ENCODE data around the gene TMEM129.

Gene TMEM129

GRCh38 chr4:1765409-1766072 lies 44.4 kb upstream of the TMEM129 start:
- H3K27ac ChIP-seq (ENCODE audit: insufficient read depth, low read depth, low read length, poor library complexity, severe bottlenecking), result no peak overlapping the region
- WGBS, 2 experiments, result 67 to 68% methylated on average over 10 of the region's 10 CpGs
- H3K36me3 ChIP-seq (ENCODE audit: control insufficient read depth, insufficient read depth, low read length), result no peaks in the 10 kb centered on the region
- peaks cover 14% of the 10 kb centered on the region for H3K27me3 ChIP-seq (ENCODE audit: control insufficient read depth, insufficient read depth, low read length, poor library complexity, severe bottlenecking)
- no peaks in the 10 kb centered on the region for H3K9me3 ChIP-seq (ENCODE audit: control insufficient read depth, low read length)
- H3K4me3 ChIP-seq (ENCODE audit: insufficient read depth, low read depth, low read length), result no peak overlapping the region
- H3K4me1 ChIP-seq (ENCODE audit: control insufficient read depth, insufficient read depth, low read length), result peaks cover 53% of the 10 kb centered on the region

DNA sequence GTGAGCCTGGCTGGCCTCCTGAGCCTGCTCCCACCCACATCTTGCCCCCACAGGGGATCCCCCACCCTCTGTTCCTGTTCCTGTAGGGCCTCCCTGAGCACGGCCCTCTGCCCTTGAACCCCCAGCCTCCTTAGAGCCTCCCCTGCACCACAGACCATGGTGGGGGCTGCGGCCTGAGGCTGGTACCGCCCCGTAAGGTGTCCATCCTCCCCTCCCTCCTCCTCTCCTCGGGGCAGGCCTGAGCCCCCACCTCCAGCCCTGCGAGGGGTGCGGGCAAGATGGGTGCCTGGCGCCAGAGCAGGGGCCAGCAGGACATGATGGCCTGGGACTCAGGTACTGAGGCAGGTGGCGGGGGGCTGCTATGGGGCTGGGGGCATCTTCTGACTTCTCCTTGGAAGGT lies 43.5 kb upstream of the TMEM129 start:
- no peak overlapping the region for H3K4me3 ChIP-seq (ENCODE audit: insufficient read depth, low read depth, low read length)
- no peaks in the 10 kb centered on the region for H3K9me3 ChIP-seq (ENCODE audit: control insufficient read depth, low read length)
- 92 to 93% methylated on average over 9 of the region's 9 CpGs for WGBS, 2 experiments
- H3K4me1 ChIP-seq (ENCODE audit: control insufficient read depth, insufficient read depth, low read length), result peaks cover 53% of the 10 kb centered on the region
- H3K36me3 ChIP-seq (ENCODE audit: control insufficient read depth, insufficient read depth, low read length), result no peaks in the 10 kb centered on the region
- H3K27me3 ChIP-seq (ENCODE audit: control insufficient read depth, insufficient read depth, low read length, poor library complexity, severe bottlenecking), result peaks cover 14% of the 10 kb centered on the region
- H3K27ac ChIP-seq (ENCODE audit: insufficient read depth, low read depth, low read length, poor library complexity, severe bottlenecking), result no peak overlapping the region

GRCh38 chr4:1763550-1764080 lies 42.5 kb upstream of the TMEM129 start:
- 69 to 70% methylated on average over 36 of the region's 36 CpGs for WGBS, 2 experiments
- Histone ChIP-seq H3K4me1 (ENCODE audit: control insufficient read depth, insufficient read depth, low read length) (peaks cover 45% of the 10 kb centered on the region), H3K9me3 (ENCODE audit: control insufficient read depth, low read length) (no peaks in the 10 kb centered on the region), H3K27ac (ENCODE audit: insufficient read depth, low read depth, low read length, poor library complexity, severe bottlenecking) (no peak overlapping the region), H3K36me3 (ENCODE audit: control insufficient read depth, insufficient read depth, low read length) (no peaks in the 10 kb centered on the region), H3K4me3 (ENCODE audit: insufficient read depth, low read depth, low read length) (no peak overlapping the region), H3K27me3 (ENCODE audit: control insufficient read depth, insufficient read depth, low read length, poor library complexity, severe bottlenecking) (peaks cover 8% of the 10 kb centered on the region)

DNA sequence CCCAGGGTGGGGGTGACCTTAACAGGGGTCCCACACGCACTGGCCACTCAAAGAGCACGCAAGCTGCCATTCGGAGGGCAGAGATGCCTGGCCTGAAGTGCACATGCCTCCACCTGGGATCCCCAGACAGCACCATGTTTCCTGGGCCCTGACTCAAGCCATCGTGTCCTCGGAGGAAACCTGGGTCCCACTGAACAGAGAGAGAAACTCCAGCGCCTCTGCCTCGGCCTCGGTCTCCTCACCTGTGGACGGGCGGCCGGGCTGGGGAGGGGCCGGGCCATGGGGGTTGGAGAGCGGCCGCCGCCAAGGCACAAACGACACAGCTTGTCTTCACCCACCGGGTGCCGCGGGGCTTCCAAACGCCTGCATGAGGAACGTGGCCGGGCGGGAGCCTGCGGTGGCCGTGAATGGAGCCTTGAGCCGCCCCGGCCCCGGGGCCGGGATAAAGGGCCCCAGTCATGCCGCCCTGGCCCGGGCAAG lies 42.0 kb upstream of the TMEM129 start:
- H3K4me3 ChIP-seq (ENCODE audit: insufficient read depth, low read depth, low read length), result no peak overlapping the region
- no peak overlapping the region for H3K27ac ChIP-seq (ENCODE audit: insufficient read depth, low read depth, low read length, poor library complexity, severe bottlenecking)
- no peaks in the 10 kb centered on the region for H3K36me3 ChIP-seq (ENCODE audit: control insufficient read depth, insufficient read depth, low read length)
- H3K9me3 ChIP-seq (ENCODE audit: control insufficient read depth, low read length), result no peaks in the 10 kb centered on the region
- WGBS, 2 experiments, result 72% methylated on average over 31 of the region's 31 CpGs
- H3K4me1 ChIP-seq (ENCODE audit: control insufficient read depth, insufficient read depth, low read length), result peaks cover 40% of the 10 kb centered on the region
- peaks cover 6% of the 10 kb centered on the region for H3K27me3 ChIP-seq (ENCODE audit: control insufficient read depth, insufficient read depth, low read length, poor library complexity, severe bottlenecking)

DNA sequence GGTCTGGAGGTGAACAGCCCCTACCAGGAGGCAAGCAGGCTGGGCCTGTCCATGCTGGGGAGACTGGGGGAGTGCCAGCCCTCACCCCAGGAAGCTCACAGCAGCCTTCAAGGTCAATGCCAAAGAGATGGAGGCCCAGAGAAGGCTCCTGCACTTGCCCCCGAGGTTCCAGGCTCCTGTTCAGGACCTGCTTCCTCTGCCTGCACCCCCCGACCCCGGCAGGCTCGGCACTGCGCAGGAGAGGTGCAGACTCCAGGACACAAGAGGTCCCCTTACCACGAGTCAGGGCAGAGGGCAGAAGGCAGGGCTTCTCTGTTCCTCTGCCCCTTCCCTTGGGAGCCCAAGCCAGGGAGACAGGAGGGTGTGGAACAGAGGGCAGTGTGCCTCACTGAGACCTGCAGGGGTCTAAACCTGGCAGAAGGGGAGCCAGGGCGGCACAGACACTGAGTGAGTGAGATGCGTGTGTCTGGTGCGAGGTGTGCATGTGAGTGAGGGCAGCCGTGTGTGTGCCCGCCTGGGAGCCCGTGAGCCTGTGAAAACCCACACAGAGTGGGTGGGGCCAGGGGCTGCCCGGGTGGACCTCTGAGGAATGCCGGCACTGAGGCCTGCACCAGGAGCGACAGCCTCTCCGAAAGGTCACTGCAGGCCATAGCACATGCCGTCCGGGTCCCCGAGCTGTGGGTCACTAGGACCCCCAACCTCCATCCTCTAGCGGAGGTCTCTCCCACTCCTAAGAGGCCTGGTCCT lies 41.3 kb upstream of the TMEM129 start:
- no peak overlapping the region for H3K4me3 ChIP-seq (ENCODE audit: insufficient read depth, low read depth, low read length)
- WGBS, 2 experiments, result 90% methylated on average over 20 of the region's 20 CpGs
- H3K4me1 ChIP-seq (ENCODE audit: control insufficient read depth, insufficient read depth, low read length), result peaks cover 37% of the 10 kb centered on the region

GRCh38 chr4:1761130-1761689 lies 40.1 kb upstream of the TMEM129 start:
- Histone ChIP-seq H3K4me1 (ENCODE audit: control insufficient read depth, insufficient read depth, low read length) (peaks cover 36% of the 10 kb centered on the region), H3K27me3 (ENCODE audit: control insufficient read depth, insufficient read depth, low read length, poor library complexity, severe bottlenecking) (peaks cover 6% of the 10 kb centered on the region), H3K4me3 (ENCODE audit: insufficient read depth, low read depth, low read length) (no peak overlapping the region), H3K27ac (ENCODE audit: insufficient read depth, low read depth, low read length, poor library complexity, severe bottlenecking) (no peak overlapping the region), H3K9me3 (ENCODE audit: control insufficient read depth, low read length) (no peaks in the 10 kb centered on the region), H3K36me3 (ENCODE audit: control insufficient read depth, insufficient read depth, low read length) (no peaks in the 10 kb centered on the region)
- 70 to 76% methylated on average over 20 to 24 of the region's 32 CpGs for WGBS, 2 experiments

More for the DNA sequence above, 41.3 kb upstream of the TMEM129 start:
- Histone ChIP-seq H3K9me3 (ENCODE audit: control insufficient read depth, low read length) (no peaks in the 10 kb centered on the region), H3K36me3 (ENCODE audit: control insufficient read depth, insufficient read depth, low read length) (no peaks in the 10 kb centered on the region), H3K27me3 (ENCODE audit: control insufficient read depth, insufficient read depth, low read length, poor library complexity, severe bottlenecking) (peaks cover 6% of the 10 kb centered on the region), H3K27ac (ENCODE audit: insufficient read depth, low read depth, low read length, poor library complexity, severe bottlenecking) (no peak overlapping the region)

DNA sequence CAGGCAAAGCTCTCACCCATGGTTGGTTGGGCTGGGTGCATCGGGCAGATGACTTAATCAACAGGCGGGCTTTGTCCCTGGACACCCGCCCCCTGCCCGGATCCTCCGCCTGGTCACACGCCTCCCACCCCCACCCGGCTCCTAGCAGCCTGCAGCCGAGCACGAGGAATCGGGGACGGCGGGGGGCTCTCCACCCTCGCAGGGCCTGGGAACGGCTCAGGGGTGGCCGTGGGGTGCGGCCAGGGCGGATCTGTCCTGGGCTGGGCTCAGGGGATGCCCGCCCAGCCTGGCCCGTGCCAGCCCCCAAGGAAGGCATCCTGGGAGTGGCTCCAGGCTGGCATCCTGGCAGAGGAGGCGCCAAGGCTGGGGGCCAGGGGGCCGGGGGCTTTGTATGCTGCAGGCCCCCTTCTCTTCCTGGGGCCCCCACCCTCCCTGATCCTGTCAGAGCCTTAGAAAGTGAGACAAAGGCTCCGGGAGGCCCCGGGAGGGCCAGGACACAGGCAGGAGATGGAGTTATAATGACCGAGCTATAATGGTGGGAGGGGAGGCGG lies 39.5 kb upstream of the TMEM129 start:
- no peaks in the 10 kb centered on the region for H3K36me3 ChIP-seq (ENCODE audit: control insufficient read depth, insufficient read depth, low read length)
- peaks cover 30% of the 10 kb centered on the region for H3K4me1 ChIP-seq (ENCODE audit: control insufficient read depth, insufficient read depth, low read length)
- H3K27ac ChIP-seq (ENCODE audit: insufficient read depth, low read depth, low read length, poor library complexity, severe bottlenecking), result no peak overlapping the region
- H3K4me3 ChIP-seq (ENCODE audit: insufficient read depth, low read depth, low read length), result no peak overlapping the region
- no peaks in the 10 kb centered on the region for H3K9me3 ChIP-seq (ENCODE audit: control insufficient read depth, low read length)
- WGBS, 2 experiments, result 41 to 48% methylated on average over 23 to 25 of the region's 25 CpGs
- peaks cover 6% of the 10 kb centered on the region for H3K27me3 ChIP-seq (ENCODE audit: control insufficient read depth, insufficient read depth, low read length, poor library complexity, severe bottlenecking)

DNA sequence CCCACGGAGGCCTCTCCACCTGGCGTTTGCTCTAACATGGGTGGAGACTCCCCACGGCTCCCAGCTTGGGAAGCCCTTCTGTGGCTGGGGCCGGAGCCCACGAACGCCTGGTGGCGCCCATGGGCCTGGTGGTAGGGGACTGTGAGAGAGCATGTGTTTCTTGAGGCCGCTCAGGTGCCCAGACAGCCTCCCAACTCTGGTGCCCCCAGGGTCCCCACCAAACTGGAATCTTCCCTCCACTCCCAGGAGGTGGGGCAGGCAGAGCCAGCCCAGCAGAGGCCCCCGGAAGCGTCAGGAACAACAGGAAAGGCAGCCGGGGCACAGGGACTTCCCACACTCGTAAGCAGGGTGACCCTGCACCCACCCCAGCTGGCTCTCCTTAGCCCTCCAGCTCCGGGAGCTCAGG lies 38.7 kb upstream of the TMEM129 start:
- Histone ChIP-seq H3K36me3 (ENCODE audit: control insufficient read depth, insufficient read depth, low read length) (no peaks in the 10 kb centered on the region), H3K27ac (ENCODE audit: insufficient read depth, low read depth, low read length, poor library complexity, severe bottlenecking) (no peak overlapping the region), H3K4me1 (ENCODE audit: control insufficient read depth, insufficient read depth, low read length) (peaks cover 28% of the 10 kb centered on the region), H3K9me3 (ENCODE audit: control insufficient read depth, low read length) (no peaks in the 10 kb centered on the region), H3K27me3 (ENCODE audit: control insufficient read depth, insufficient read depth, low read length, poor library complexity, severe bottlenecking) (peaks cover 6% of the 10 kb centered on the region), H3K4me3 (ENCODE audit: insufficient read depth, low read depth, low read length) (no peak overlapping the region)
- WGBS, 2 experiments, result 82 to 84% methylated on average over 13 of the region's 13 CpGs

- Histone ChIP-seq H3K27me3 (ENCODE audit: control insufficient read depth, insufficient read depth, low read length, poor library complexity, severe bottlenecking) (peaks cover 6% of the 10 kb centered on the region), H3K4me1 (ENCODE audit: control insufficient read depth, insufficient read depth, low read length) (peaks cover 31% of the 10 kb centered on the region), H3K4me3 (ENCODE audit: insufficient read depth, low read depth, low read length) (no peak overlapping the region), H3K27ac (ENCODE audit: insufficient read depth, low read depth, low read length, poor library complexity, severe bottlenecking) (no peak overlapping the region), H3K36me3 (ENCODE audit: control insufficient read depth, insufficient read depth, low read length) (no peaks in the 10 kb centered on the region), H3K9me3 (ENCODE audit: control insufficient read depth, low read length) (no peaks in the 10 kb centered on the region)
- 72 to 78% methylated on average over 19 of the region's 19 CpGs for WGBS, 2 experiments
These were observed 38.2 kb upstream of the TMEM129 start for GRCh38 chr4:1759170-1759817.

All from ectodermal cell (in vitro differentiated cells).